HEK293 (cell line): ENCODE measurements around the gene PIGM.
A peak's percentile ranks its signal among the peaks of the same experiment; 100 is the strongest.

Experiments
- CTCF ChIP-seq: fragments of 450-650 bp; formaldehyde crosslinking; IDR thresholded peaks from 2 replicates; pipeline ENCODE4 v1.5.1; 2016; ENCODE audit warnings: missing biosample characterization, missing genetic modification characterization
- YY1 ChIP-seq: fragments of 450-650 bp; formaldehyde crosslinking; IDR thresholded peaks from 2 replicates; pipeline ENCODE4 v1.5.1; 2018; ENCODE audit warnings: missing biosample characterization, missing genetic modification characterization
- ZBTB20 ChIP-seq: fragments of 450-650 bp; formaldehyde crosslinking; IDR thresholded peaks from 2 replicates; pipeline ENCODE4 v1.5.1; 2016; ENCODE audit warnings: missing biosample characterization, missing genetic modification characterization
- ZNF10 ChIP-seq: fragments of 450-650 bp; formaldehyde crosslinking; IDR thresholded peaks from 2 replicates; pipeline ENCODE4 v1.5.1; 2017; ENCODE audit warnings: missing biosample characterization, missing genetic modification characterization
- ZNF560 ChIP-seq: fragments of 450-650 bp; formaldehyde crosslinking; IDR thresholded peaks from 2 replicates; pipeline ENCODE4 v1.5.1; 2017; ENCODE audit warnings: missing biosample characterization, missing genetic modification characterization, borderline replicate concordance

GRCh38 chr1:160030657-160031364 lies 979 bp downstream of the PIGM start:
- TF ChIP-seq CTCF (tag by site-specific recombination) (no peak), ZBTB20 (no peak), ZNF10 (tag by site-specific recombination) (peak; percentile 83), ZNF560 (tag by site-specific recombination) (no peak), YY1 (tag by site-specific recombination) (no peak)
